Adrenal gland (tissue), 5 donors: ENCODE data around the gene PHF1.

ENCODE experiments used
- CTCF ChIP-seq, 6 experiments: fragments of 450-650 bp in 4 of 6; fragments of 200-600 bp in 2 of 6; sonication (generic) in 1 of 6; IDR thresholded peaks; 1 replicate in 5 of 6; 2 replicates in 1 of 6; pipeline versions ENCODE4 v1.5.1 to v1.8.0; 2016 to 2021; ENCODE audit warnings: antibody characterized with exemption in 6 of 6, mild to moderate bottlenecking in 2 of 6, moderate library complexity in 1 of 6
- POLR2A ChIP-seq, 2 donors: fragments of 450-650 bp; IDR thresholded peaks; one replicate each; pipeline ENCODE4 v1.6.1; 2017; ENCODE audit warnings: antibody characterized with exemption in 2 of 2, mild to moderate bottlenecking in 2 of 2, moderate library complexity in 1 of 2
- donor health status: DM: no; HTN: no; CAD: no.

- TF ChIP-seq POLR2A (IDR thresholded peaks at IDR 0.05) (no peak), CTCF (IDR thresholded peaks at IDR 0.05) (no peak)
Observed at GRCh38 chr6:33404884-33405283, 5.9 kb upstream of the PHF1 start.
